Measurements from ENCODE around the gene EID2.

DNA sequence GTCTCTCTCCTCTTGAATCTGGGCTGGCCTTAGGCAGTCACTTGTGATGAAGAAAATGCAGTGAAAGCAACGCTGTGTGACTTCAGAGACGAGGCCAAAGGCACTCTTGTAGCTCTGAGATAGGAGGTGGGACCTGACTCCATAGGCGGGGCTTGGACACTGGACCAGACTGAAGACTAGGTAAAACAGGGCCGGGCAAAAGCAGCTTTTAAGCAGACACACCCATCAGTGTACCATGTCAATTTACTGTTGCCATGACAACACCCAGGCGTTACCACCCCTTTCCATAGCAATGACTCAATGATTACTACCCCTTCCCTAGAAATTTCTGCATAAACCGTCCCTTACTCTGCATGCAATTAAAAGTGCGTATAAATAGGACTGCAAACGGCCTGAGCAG is 6.6 kb upstream of the EID2 start:
- TF ChIP-seq, protein P1, sequence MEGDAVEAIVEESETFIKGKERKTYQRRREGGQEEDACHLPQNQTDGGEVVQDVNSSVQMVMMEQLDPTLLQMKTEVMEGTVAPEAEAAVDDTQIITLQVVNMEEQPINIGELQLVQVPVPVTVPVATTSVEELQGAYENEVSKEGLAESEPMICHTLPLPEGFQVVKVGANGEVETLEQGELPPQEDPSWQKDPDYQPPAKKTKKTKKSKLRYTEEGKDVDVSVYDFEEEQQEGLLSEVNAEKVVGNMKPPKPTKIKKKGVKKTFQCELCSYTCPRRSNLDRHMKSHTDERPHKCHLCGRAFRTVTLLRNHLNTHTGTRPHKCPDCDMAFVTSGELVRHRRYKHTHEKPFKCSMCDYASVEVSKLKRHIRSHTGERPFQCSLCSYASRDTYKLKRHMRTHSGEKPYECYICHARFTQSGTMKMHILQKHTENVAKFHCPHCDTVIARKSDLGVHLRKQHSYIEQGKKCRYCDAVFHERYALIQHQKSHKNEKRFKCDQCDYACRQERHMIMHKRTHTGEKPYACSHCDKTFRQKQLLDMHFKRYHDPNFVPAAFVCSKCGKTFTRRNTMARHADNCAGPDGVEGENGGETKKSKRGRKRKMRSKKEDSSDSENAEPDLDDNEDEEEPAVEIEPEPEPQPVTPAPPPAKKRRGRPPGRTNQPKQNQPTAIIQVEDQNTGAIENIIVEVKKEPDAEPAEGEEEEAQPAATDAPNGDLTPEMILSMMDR (IDR thresholded peaks at IDR 0.05) = no peak
- TF ChIP-seq EZH2phosphoT487 (IDR thresholded peaks at IDR 0.05) = no peak
- no peak for TF ChIP-seq EZH2 (IDR thresholded peaks at IDR 0.05)
